GM21786 (cell line): Measurements from ENCODE around the gene PLSCR5.

Experiments used
- ATAC-seq: cut with Tn5 transposase; IDR thresholded peaks from one replicate; pipeline ENCODE4 v1.9.1; 2021; ENCODE audit not compliant: unreplicated experiment

Gene PLSCR5

GRCh38 chr3:146605106-146605505 is at the start of gene PLSCR5:
TSS of gene PLSCR5 (minus strand) at chr3:146605346. CDS start at chr3:146605212, 134 bp downstream.
- no peak for ATAC-seq

- no peak for ATAC-seq
Observed at GRCh38 chr3:146653978-146654377, 48.8 kb upstream of the PLSCR5 start.

- no peak for ATAC-seq
Observed at GRCh38 chr3:146650691-146651442, 45.7 kb upstream of the PLSCR5 start.

- ATAC-seq = no peak
Observed at GRCh38 chr3:146646261-146646660, 41.1 kb upstream of the PLSCR5 start.

GRCh38 chr3:146640955-146641867 is 36.1 kb upstream of the PLSCR5 start:
- peak; percentile 78 for ATAC-seq

GRCh38 chr3:146640361-146640760 is 35.2 kb upstream of the PLSCR5 start:
- ATAC-seq = no peak

- no peak for ATAC-seq
Observed at GRCh38 chr3:146638718-146639117, 33.6 kb upstream of the PLSCR5 start.

- ATAC-seq = no peak
Observed at GRCh38 chr3:146637871-146638270, 32.7 kb upstream of the PLSCR5 start.

GRCh38 chr3:146636881-146637280 is 31.7 kb upstream of the PLSCR5 start:
- ATAC-seq = no peak

- ATAC-seq = no peak
Observed at GRCh38 chr3:146634346-146634745, 29.2 kb upstream of the PLSCR5 start.

GRCh38 chr3:146628671-146629070 is 23.5 kb upstream of the PLSCR5 start:
- ATAC-seq = no peak

GRCh38 chr3:146626403-146627122 is 21.4 kb upstream of the PLSCR5 start:
- no peak for ATAC-seq

GRCh38 chr3:146625186-146625775 is 20.1 kb upstream of the PLSCR5 start:
- peak; percentile 73 for ATAC-seq

- no peak for ATAC-seq
Observed at GRCh38 chr3:146621723-146622122, 16.6 kb upstream of the PLSCR5 start.

- ATAC-seq = no peak
Observed at GRCh38 chr3:146612015-146612414, 6.9 kb upstream of the PLSCR5 start.

- no peak for ATAC-seq
Observed at GRCh38 chr3:146611096-146611495, 6.0 kb upstream of the PLSCR5 start.

- no peak for ATAC-seq
Observed at GRCh38 chr3:146598535-146598934, 6.6 kb downstream of the PLSCR5 start.

- ATAC-seq = no peak
Observed at GRCh38 chr3:146594843-146595482, 10.2 kb downstream of the PLSCR5 start.

- ATAC-seq = no peak
Observed at GRCh38 chr3:146593776-146594175, 11.4 kb downstream of the PLSCR5 start.

- ATAC-seq = no peak
Observed at GRCh38 chr3:146590521-146590920, 14.6 kb downstream of the PLSCR5 start.
